Effector CD8-positive, alpha-beta T cell (primary cell): ENCODE results near the gene PLIN5.

Experiments
- DNase-seq: peaks from one replicate; lab custom pipeline; 2025; lab: John Stamatoyannopoulos, UW

PLIN5 gene

GRCh38 chr19:4483385-4483784 lies 51.6 kb downstream of the PLIN5 start:
- DNase-seq: no peak

GRCh38 chr19:4482721-4483364 lies 52.2 kb downstream of the PLIN5 start:
- no peak for DNase-seq

GRCh38 chr19:4477034-4477801 lies 57.8 kb downstream of the PLIN5 start:
- no peak for DNase-seq

GRCh38 chr19:4474514-4475022 lies 60.5 kb downstream of the PLIN5 start:
- no peak for DNase-seq

GRCh38 chr19:4473763-4474513 lies 61.1 kb downstream of the PLIN5 start:
- DNase-seq: no peak

GRCh38 chr19:4473011-4473762 lies 61.8 kb downstream of the PLIN5 start:
- DNase-seq: no peak
